ENCODE data around the gene KHSRP. TPM values are rescaled to one million over a fixed set of nuclear protein-coding genes. Genes with fewer than 3 reads are reported as not detected.

Gene KHSRP
- total RNA-seq, 6 experiments from 2014 or later = 68.1 to 89.5 (median 76.1) TPM

GRCh38 chr19:6439743-6440142 lies 15.1 kb upstream of the KHSRP start:
- Histone ChIP-seq H3K9me3 (no peaks in the 10 kb centered on the region), H3K36me3 (no peaks in the 10 kb centered on the region), H3K27ac (no peak overlapping the region), H3K4me3 (no peak overlapping the region), H3K27me3 (no peaks in the 10 kb centered on the region), H3K4me1 (no peaks in the 10 kb centered on the region)
- intact Hi-C loops (cut with DNase I) = no loop called here
- ATAC-seq = no peak
- no peak for DNase-seq
- WGBS (ENCODE audit: insufficient coverage, low coverage, low lambda C conversion rate, missing lambda C conversion rate) = 96% methylated on average over 3 of the region's 4 CpGs
- TF ChIP-seq POLR2A (IDR thresholded peaks at IDR 0.05) = no peak
- no peak for TF ChIP-seq CTCF (IDR thresholded peaks at IDR 0.05)

- Histone ChIP-seq H3K4me1 (no peaks in the 10 kb centered on the region), H3K4me3 (no peak within 1 kb of the TSS), H3K36me3 (no peaks in the 10 kb centered on the region), H3K9me3 (no peaks in the 10 kb centered on the region), H3K27me3 (no peaks in the 10 kb centered on the region), H3K27ac (no peak within 1 kb of the TSS)
- no peak for DNase-seq
- ATAC-seq = no peak
- TF ChIP-seq CTCF (IDR thresholded peaks at IDR 0.05) (no peak), POLR2A (IDR thresholded peaks at IDR 0.05) (no peak)
- intact Hi-C loops (cut with DNase I) = no loop called here
- WGBS (ENCODE audit: insufficient coverage, low coverage, low lambda C conversion rate, missing lambda C conversion rate) = 83% methylated on average over 7 of the region's 10 CpGs
These were observed 9.1 kb upstream of the KHSRP start, which contains the start of gene SLC25A41 for GRCh38 chr19:6433663-6434062. Gene SLC25A41, minus strand, starts transcription at chr19:6433763. Its CDS starts 70 bp downstream, at chr19:6433693.

- TF ChIP-seq CTCF (IDR thresholded peaks at IDR 0.05) (no peak), POLR2A (IDR thresholded peaks at IDR 0.05) (no peak)
- WGBS (ENCODE audit: insufficient coverage, low coverage, low lambda C conversion rate, missing lambda C conversion rate) = 78% methylated on average over 5 of the region's 11 CpGs
- Histone ChIP-seq H3K9me3 (no peaks in the 10 kb centered on the region), H3K27ac (no peak overlapping the region), H3K4me3 (no peak overlapping the region), H3K4me1 (no peaks in the 10 kb centered on the region), H3K36me3 (no peaks in the 10 kb centered on the region), H3K27me3 (no peaks in the 10 kb centered on the region)
- ATAC-seq (no peak), DNase-seq (no peak)
- intact Hi-C loops (cut with DNase I) = no loop called here
These were observed 8.6 kb upstream of the KHSRP start for GRCh38 chr19:6433165-6433564.

GRCh38 chr19:6431891-6432290 lies 7.3 kb upstream of the KHSRP start:
- ATAC-seq (peak in 1 of 4 donors; percentile 25), DNase-seq (no peak)
- no peak overlapping the region for H3K4me3 ChIP-seq
- TF ChIP-seq POLR2A (IDR thresholded peaks at IDR 0.05) = no peak
- TF ChIP-seq CTCF (IDR thresholded peaks at IDR 0.05) = no peak
- H3K9me3 ChIP-seq = no peaks in the 10 kb centered on the region
- H3K27ac ChIP-seq = no peak overlapping the region
- 84% methylated on average over 10 of the region's 11 CpGs for WGBS (ENCODE audit: insufficient coverage, low coverage, low lambda C conversion rate, missing lambda C conversion rate)
- H3K36me3 ChIP-seq = no peaks in the 10 kb centered on the region
- intact Hi-C loops (cut with DNase I) = no loop called here
- H3K27me3 ChIP-seq = no peaks in the 10 kb centered on the region
- H3K4me1 ChIP-seq = no peaks in the 10 kb centered on the region
